Suppressor macrophage (primary cell): ENCODE results near the gene LTO1.
A peak's percentile ranks its signal among the peaks of the same experiment; 100 is the strongest.

ENCODE experiments used
- DNase-seq, 4 experiments: peaks; one replicate each; pipeline ENCODE4 v3.0.0-alpha.2; 2020 to 2022

Gene LTO1

DNA sequence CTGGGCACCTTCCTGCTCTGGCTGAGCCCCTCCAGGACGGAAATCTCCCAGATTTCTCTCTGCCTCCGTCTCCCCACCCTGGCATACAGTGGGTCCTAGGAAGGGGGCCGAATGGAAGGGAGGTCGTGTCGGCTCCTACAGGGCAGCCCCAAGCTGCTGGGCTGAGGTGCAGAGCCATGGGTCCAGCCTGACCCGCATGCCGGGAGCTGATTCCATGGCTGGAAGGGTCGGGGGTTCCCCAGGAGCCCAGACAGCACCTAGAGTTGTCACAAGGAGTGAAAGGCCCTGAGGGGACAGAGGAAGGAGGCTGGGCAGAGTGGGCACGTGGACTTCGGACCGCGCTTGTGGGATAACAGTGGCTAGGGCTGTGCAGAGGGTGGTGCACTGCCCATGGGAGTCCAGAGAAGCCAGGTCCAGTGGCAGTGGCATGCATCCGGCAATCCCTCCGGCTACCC is 17.7 kb downstream of the LTO1 start:
- no peak for DNase-seq

DNA sequence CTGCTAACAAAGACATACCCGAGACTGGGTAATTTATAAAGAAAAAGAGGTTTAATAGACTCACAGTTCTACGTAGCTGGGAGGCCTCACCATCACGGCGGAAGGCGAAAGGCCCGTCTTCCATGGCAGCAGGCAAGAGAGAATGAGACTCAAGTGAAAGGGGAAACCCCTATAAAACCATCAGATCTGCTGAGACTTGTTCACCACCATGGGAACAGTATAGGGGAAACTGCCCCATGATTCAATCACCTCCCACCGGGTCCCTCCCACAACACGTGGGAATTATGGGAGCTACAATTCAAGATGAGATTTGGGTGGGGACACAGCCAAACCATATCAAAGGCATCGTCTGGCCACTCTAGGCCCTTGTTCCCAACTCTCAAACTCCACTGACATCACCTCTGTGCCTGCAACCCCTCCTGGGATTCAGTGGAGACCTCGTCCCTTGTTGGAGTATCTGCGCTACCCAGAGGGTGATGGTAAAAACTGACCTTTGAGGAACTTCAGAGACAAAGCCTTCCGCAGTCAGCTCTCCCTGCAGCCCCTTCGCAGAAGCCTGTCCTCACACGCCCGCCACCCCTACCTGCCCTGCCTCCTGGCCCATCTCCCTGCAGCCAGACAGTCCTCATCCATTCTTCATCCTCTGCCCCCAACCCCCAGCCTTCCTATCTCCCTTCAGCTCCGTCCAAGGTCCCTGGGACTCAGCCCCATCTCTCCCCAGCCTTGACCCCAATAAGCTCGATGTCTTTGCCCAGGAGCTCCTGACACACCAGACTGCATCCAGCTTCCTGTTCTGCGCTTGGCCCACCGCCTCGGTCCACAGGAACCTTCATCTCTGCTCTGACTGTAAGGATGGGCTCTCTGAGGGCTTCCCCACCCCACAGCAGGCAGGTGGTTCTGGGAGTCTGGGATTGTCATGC is 18.4 kb downstream of the LTO1 start:
- DNase-seq = peak in 1 of 4 experiments; percentile 39

GRCh38 chr11:69655479-69656428 is 19.4 kb downstream of the LTO1 start:
- DNase-seq = no peak

- no peak for DNase-seq
Observed at GRCh38 chr11:69654660-69655478, 20.3 kb downstream of the LTO1 start.

GRCh38 chr11:69654001-69654659 is 21.0 kb downstream of the LTO1 start:
- DNase-seq = no peak

DNA sequence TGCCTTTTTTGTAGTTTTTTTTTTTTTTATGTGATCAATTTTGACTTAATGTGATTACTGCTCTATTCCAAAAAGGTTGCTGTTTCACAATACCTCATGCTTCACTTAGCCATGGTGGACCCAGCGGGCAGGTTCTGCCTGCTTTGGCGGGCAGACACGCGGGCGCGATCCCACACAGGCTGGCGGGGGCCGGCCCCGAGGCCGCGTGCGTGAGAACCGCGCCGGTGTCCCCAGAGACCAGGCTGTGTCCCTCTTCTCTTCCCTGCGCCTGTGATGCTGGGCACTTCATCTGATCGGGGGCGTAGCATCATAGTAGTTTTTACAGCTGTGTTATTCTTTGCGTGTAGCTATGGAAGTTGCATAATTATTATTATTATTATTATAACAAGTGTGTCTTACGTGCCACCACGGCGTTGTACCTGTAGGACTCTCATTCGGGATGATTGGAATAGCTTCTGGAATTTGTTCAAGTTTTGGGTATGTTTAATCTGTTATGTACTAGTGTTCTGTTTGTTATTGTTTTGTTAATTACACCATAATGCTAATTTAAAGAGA is 21.7 kb downstream of the LTO1 start:
- no peak for DNase-seq

DNA sequence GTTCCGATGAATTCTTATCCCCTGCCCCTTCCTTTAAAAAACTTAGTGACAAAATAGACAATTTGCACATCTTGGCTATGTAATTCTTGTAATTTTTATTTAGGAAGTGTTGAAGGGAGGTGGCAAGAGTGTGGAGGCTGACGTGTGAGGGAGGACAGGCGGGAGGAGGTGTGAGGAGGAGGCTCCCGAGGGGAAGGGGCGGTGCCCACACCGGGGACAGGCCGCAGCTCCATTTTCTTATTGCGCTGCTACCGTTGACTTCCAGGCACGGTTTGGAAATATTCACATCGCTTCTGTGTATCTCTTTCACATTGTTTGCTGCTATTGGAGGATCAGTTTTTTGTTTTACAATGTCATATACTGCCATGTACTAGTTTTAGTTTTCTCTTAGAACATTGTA is 22.2 kb downstream of the LTO1 start:
- DNase-seq = no peak

- DNase-seq = no peak
Observed at GRCh38 chr11:69651834-69652620, 23.1 kb downstream of the LTO1 start.

DNA sequence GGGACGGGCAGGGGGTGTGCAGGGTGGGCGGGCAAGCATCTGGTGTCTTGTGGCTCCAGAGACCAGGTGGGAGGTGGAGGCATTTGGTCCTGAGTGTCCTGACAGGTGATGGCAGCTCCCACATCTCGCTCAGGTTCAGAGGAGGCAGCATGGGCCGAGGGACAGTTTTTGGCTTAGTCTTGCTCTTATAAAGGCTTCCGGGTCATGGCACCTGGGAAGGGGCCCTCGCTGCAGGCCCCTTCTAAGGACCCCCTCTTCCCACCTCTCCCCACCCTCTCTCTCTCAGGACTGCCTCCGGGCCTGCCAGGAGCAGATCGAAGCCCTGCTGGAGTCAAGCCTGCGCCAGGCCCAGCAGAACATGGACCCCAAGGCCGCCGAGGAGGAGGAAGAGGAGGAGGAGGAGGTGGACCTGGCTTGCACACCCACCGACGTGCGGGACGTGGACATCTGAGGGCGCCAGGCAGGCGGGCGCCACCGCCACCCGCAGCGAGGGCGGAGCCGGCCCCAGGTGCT is 24.3 kb downstream of the LTO1 start:
- no peak for DNase-seq

GRCh38 chr11:69650081-69650831 is 24.9 kb downstream of the LTO1 start:
- no peak for DNase-seq

- no peak for DNase-seq
Observed at GRCh38 chr11:69649576-69649900, 25.6 kb downstream of the LTO1 start.

DNA sequence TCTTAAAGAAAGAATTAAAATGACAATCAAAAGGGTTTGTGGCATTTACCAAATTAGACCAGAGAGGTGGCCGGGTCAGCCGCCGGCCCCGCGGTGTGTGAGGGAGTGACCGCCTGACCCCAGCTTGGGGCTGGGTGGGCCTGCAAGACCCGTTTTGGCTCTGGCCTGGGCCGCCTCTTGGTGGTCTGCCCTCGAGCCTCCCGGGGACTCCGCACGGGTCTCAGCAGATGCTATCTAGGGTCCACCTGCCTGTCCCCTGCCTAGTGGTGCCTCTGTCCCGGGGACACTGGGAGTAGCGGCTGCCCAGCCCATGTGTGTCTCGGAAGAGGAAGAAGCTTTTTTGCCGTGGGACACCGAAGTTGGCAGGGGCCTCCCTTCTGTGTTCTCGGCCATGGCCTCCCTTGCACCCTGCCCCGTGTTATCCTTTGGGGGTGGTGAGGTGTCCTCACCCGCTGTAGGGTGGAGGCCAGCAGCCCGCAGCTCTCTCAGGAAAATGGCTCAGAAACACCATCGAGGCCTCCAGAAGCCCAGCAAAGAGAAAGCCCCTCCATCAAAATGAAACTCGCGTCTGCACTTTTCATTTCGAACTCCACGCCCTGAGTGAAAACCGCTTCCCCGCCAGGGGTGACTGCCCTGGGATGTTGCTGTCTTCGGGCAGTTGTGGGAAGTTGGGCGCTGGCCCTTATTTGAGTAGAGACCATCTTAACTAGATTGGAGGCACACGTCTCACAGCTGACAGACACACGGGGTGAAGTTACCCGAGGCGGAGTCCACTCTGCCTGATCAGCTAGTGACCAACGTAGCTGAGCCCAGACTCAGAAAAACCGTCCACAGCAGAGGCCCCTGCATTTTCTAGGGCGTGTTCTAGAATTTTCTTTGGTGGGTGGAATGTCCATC is 26.2 kb downstream of the LTO1 start:
- no peak for DNase-seq

GRCh38 chr11:69647761-69648497 is 27.2 kb downstream of the LTO1 start:
- DNase-seq = no peak

- no peak for DNase-seq
Observed at GRCh38 chr11:69647390-69647748, 27.8 kb downstream of the LTO1 start.

DNA sequence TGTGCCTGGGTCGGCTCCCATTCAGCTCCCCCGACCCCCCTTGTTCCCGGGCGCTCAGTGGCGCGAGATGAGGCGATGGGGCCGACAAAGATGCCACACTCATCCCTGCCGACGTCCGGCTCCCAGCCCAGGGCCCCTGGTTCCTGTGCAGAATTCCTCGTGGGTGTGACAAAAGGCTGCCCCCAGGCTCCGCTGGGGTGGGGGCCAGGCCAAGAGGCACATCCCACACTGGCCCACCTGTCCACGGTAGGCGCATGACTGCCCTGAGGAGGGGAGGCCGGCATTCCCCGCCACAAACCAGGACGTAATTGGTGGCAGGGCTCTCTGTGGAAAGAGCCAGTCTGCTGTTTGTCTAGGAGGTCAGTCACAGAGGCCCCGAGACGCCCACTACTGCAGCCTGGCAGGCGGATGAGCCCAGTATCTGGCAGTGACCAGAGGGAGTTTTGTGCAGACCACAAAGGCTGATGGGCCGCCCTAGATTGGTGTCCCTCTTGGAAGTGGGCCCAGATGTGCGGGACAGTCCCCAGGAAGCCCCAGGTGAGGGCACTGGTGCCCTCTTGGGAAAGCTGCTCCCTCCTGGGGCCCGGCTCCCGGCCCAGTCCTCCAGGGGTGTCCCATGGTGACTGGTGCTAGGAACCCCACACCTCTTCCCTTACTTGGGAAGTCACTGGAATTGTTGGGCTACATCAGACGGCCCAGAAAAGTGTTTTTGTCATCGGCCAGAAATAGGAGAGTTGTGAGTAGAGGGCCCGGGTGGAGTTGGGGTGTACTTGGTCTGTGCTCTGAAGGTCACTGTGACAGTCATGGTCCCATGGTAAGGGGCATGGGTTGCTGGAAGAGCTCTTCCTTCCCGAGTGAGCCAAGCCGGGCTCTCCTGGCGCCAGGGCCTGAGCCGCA is 28.4 kb downstream of the LTO1 start:
- DNase-seq = no peak

- no peak for DNase-seq
Observed at GRCh38 chr11:69645801-69646492, 29.2 kb downstream of the LTO1 start.
